Measurements from ENCODE around the gene ATPAF1.

- TF ChIP-seq CTCF (tag by site-specific recombination; IDR thresholded peaks at IDR 0.05) (no peak), GLIS1 (tag by site-specific recombination; IDR thresholded peaks at IDR 0.05) (no peak), ZNF704 (tag by site-specific recombination; IDR thresholded peaks at IDR 0.05) (no peak), ZNF521 (tag by site-specific recombination; IDR thresholded peaks at IDR 0.05) (no peak), ZNF140 (tag by site-specific recombination; IDR thresholded peaks at IDR 0.05) (no peak), BCL11A (tag by site-specific recombination; IDR thresholded peaks at IDR 0.05; ENCODE audit: low read depth) (no peak), ZNF274 (IDR thresholded peaks at IDR 0.05; ENCODE audit: low read length) (no peak), ZNF274 (tag by site-specific recombination; IDR thresholded peaks at IDR 0.05; ENCODE audit: borderline replicate concordance) (no peak), ZBTB49 (tag by site-specific recombination; IDR thresholded peaks at IDR 0.05; ENCODE audit: low read depth) (no peak), ZBTB20 (tag by site-specific recombination; IDR thresholded peaks at IDR 0.05) (no peak), ZBTB11 (tag by site-specific recombination; conservative IDR thresholded peaks at IDR 0.05; ENCODE audit: low read depth) (no peak), ZNF280D (tag by site-specific recombination; IDR thresholded peaks at IDR 0.05) (no peak), ZNF510 (tag by site-specific recombination; IDR thresholded peaks at IDR 0.05; ENCODE audit: insufficient replicate concordance) (no peak), ZNF530 (tag by site-specific recombination; IDR thresholded peaks at IDR 0.05; ENCODE audit: low read depth) (no peak), ZNF610 (tag by site-specific recombination; IDR thresholded peaks at IDR 0.05; ENCODE audit: borderline replicate concordance) (no peak)
Measured at GRCh38 chr1:46582972-46583371, 85.2 kb downstream of the ATPAF1 start.

Measured in HEK293 (cell line).